Astrocyte of the spinal cord (primary cell): ENCODE measurements around the gene MTUS2.

Experiments used
- DNase-seq: peaks from one replicate; pipeline ENCODE4 v3.0.0; 2011; ENCODE audit warnings: low read depth, low spot score
- H3K4me3 ChIP-seq: 2 replicates; pipeline ENCODE4 v1.5.1; 2011; ENCODE audit warnings: low read depth, mild to moderate bottlenecking, low read length, moderate library complexity
- CTCF ChIP-seq: IDR thresholded peaks from 2 replicates; pipeline ENCODE4 v1.5.1; 2012; ENCODE audit warnings: low read depth, mild to moderate bottlenecking, low read length, inconsistent platforms
- in situ Hi-C: cut with HindIII; loops from 2 replicates; pipeline ENCODE4 v1.10.0; 2017; ENCODE audit warnings: low sequenced_read_pairs

MTUS2 gene

GRCh38 chr13:29422015-29422414, 601.9 kb downstream of the MTUS2 start:
- in situ Hi-C loops = no loop called here
- TF ChIP-seq CTCF = no peak
- no peak for DNase-seq
- no peak overlapping the region for H3K4me3 ChIP-seq

DNA sequence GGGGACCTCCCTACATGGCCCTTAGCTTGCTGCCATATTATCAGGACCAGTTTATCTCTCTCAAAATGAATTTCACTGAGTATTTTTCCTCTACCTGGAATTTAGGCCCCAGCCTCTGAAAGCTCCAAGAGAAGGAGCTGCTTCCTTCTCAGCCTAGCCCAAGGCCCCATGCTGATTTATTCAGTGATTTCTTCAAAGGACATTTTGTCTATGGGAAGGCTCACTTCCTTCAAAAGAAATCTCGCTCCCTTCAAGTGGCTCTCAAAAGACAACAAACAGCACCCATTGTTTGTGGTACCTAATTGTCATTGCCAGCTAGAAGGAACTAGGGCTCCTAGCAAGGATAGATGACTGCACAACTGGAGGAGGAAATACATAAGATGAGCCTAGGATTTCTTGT, 602.9 kb downstream of the MTUS2 start:
- no peak for DNase-seq
- no peak for TF ChIP-seq CTCF
- no peak overlapping the region for H3K4me3 ChIP-seq
- in situ Hi-C loops = no loop called here

- no peak for DNase-seq
- TF ChIP-seq CTCF = no peak
- peak overlapping the region; percentile 29 for H3K4me3 ChIP-seq
- in situ Hi-C loops = no loop called here
These were observed 607.8 kb downstream of the MTUS2 start for GRCh38 chr13:29427937-29428309.

GRCh38 chr13:29428310-29429181, 608.4 kb downstream of the MTUS2 start:
- H3K4me3 ChIP-seq = peak overlapping the region; percentile 29
- TF ChIP-seq CTCF = no peak
- no peak for DNase-seq
- in situ Hi-C loops = no loop called here

DNA sequence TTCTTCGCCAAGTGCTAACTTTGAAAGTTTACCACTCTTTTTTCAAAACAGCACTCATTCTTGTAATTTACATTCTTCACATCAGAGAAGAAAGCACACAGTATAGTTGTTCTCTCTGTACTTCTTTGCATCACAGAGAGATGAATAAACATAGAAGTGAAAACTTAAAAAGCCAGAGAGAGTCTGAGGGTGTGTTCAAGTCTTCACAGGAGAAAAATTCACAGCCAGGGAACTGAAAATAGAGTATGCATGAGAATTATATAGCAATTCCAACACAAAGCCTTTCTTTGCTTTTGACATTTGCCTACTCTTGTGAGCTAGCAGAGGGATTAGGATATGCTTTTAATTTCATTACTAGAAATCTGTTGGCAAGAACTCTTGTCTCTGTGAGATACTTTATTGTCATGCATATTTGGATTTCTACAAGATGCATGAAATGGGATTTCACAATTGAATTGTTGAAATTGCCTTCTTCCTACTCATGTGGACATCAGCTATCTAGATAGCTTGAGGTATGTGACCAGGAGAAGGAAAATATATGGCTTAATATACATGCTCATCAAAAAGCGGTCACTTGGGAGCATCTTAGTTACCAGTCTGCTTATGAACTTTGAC, 609.3 kb downstream of the MTUS2 start:
- in situ Hi-C loops = no loop called here
- no peak for TF ChIP-seq CTCF
- DNase-seq = no peak
- no peak overlapping the region for H3K4me3 ChIP-seq

GRCh38 chr13:29434217-29434945, 614.2 kb downstream of the MTUS2 start:
- no peak overlapping the region for H3K4me3 ChIP-seq
- DNase-seq = no peak
- in situ Hi-C loops = no loop called here
- no peak for TF ChIP-seq CTCF
